K562 (cell line): ENCODE results near the gene SOX11. TPM values are rescaled to one million over a fixed set of nuclear protein-coding genes. Genes with fewer than 3 reads are reported as not detected.

Experiments used
- ATAC-seq: fragments of 200-7000 bp; cut with Tn5 transposase; 3 replicates; pipeline ENCODE4 v1.9.1; 2020; ENCODE audit warnings: moderate library complexity
- BruUV-seq: library from RNA; stranded (reverse); fragments of 400-500 nt; replicated peaks from 2 replicates; lab custom pipeline; 2021; lab: Mats Ljungman, UMichigan
- CTCF ChIA-PET: fragments of 300-600 bp; formaldehyde crosslinking; extraction: SDS; loops from one replicate; lab custom pipeline; 2021; ENCODE audit warnings: low intra/inter-chr PET ratio; lab: Yijun Ruan, JAX
- POLR2A ChIA-PET: fragments of 300-600, 350-650 bp; sonication (Branson Sonifier 250); formaldehyde crosslinking; extraction: SDS; loops from one replicate; lab custom pipeline; 2021; ENCODE audit warnings: antibody characterized with exemption, inconsistent platforms; lab: Yijun Ruan, JAX
- DNase-seq, 4 experiments: peaks; one replicate each; pipeline versions ENCODE4 v3.0.0 to v3.0.0-alpha.2; 2011 to 2018; ENCODE audit warnings: low spot score in 3 of 4, mixed read lengths in 3 of 4; ENCODE audit errors: extremely low read depth in 1 of 4
- FAIRE-seq: peaks from 2 replicates; lab custom pipeline; 2011; peaks lifted over from hg19 to GRCh38; lab: Jason Lieb, UNC
- H2AFZ ChIP-seq: 2 replicates; pipeline ENCODE4 v1.6.0; 2011; ENCODE audit warnings: low read depth, low read length, control low read depth, inconsistent platforms
- H3K27ac ChIP-seq: fragments of 200-600 bp; 3 replicates; pipeline ENCODE4 v1.8.0; 2011; ENCODE audit warnings: low read depth, mild to moderate bottlenecking, control low read depth, inconsistent platforms, low read length, moderate library complexity, mixed read lengths; ENCODE audit errors: extremely low read depth
- H3K27me3 ChIP-seq, 2 experiments: fragments of 300-600 bp in 1 of 2; 2 replicates in 1 of 2; 3 replicates in 1 of 2; pipeline versions ENCODE4 v1.6.0 to v1.8.0; 2011; ENCODE audit warnings: inconsistent platforms in 2 of 2, low read length in 2 of 2, mild to moderate bottlenecking in 1 of 2, mixed read lengths in 1 of 2, moderate library complexity in 1 of 2; ENCODE audit not compliant: control insufficient read depth in 2 of 2, insufficient read depth in 2 of 2
- H3K36me3 ChIP-seq: fragments of 300-600 bp; 3 replicates; pipeline ENCODE4 v1.8.0; 2011; ENCODE audit warnings: mild to moderate bottlenecking, low read length, inconsistent platforms; ENCODE audit not compliant: control insufficient read depth, insufficient read depth
- H3K4me1 ChIP-seq, 2 experiments: fragments of 200-600 bp in 1 of 2; replicated peaks in 1 of 2; 2 replicates in 1 of 2; 3 replicates in 1 of 2; pipeline versions ENCODE4 v1.5.1 to v1.8.0; 2011; ENCODE audit warnings: inconsistent platforms in 2 of 2, low read length in 2 of 2, mild to moderate bottlenecking in 1 of 2, mixed read lengths in 1 of 2, moderate library complexity in 1 of 2; ENCODE audit not compliant: control insufficient read depth in 2 of 2, insufficient read depth in 2 of 2
- H3K4me2 ChIP-seq: 2 replicates; pipeline ENCODE4 v1.6.1; 2011; ENCODE audit warnings: low read length, control low read depth, inconsistent platforms, mixed read lengths; ENCODE audit not compliant: insufficient read depth
- H3K4me3 ChIP-seq: fragments of 200-600 bp; sonication (generic), shearing (Covaris generic); 2 replicates; pipeline ENCODE4 v1.5.1; 2016; ENCODE audit warnings: control low read depth, inconsistent platforms
- H3K79me2 ChIP-seq: fragments of 200-600 bp; 3 replicates; pipeline ENCODE4 v1.8.0; 2011; ENCODE audit warnings: low read length, inconsistent platforms; ENCODE audit not compliant: control insufficient read depth, insufficient read depth
- H3K9ac ChIP-seq, 2 experiments: 2 replicates each; pipeline versions ENCODE4 v1.6.0 to v1.6.1; 2011; ENCODE audit warnings: low read depth in 2 of 2, low read length in 2 of 2, control low read depth in 1 of 2, inconsistent platforms in 1 of 2, mild to moderate bottlenecking in 1 of 2, mixed read lengths in 1 of 2; ENCODE audit not compliant: insufficient read depth in 1 of 2
- H3K9me1 ChIP-seq: one replicate; pipeline ENCODE4 v1.6.0; 2011; ENCODE audit warnings: inconsistent platforms, mild to moderate bottlenecking, low read length, moderate library complexity; ENCODE audit not compliant: control insufficient read depth, insufficient read depth
- H3K9me3 ChIP-seq: replicated peaks from 2 replicates; pipeline ENCODE4 v1.5.1; 2011; ENCODE audit warnings: low read depth, low read length, inconsistent platforms; ENCODE audit not compliant: control insufficient read depth, insufficient read depth
- H4K20me1 ChIP-seq: replicated peaks from 2 replicates; pipeline ENCODE4 v1.6.1; 2011; ENCODE audit warnings: low read length, inconsistent platforms, mixed read lengths; ENCODE audit not compliant: control insufficient read depth, insufficient read depth
- BACH1 ChIP-seq: fragments of 200-800 bp; sonication (Bioruptor generic); IDR thresholded peaks from 2 replicates; pipeline ENCODE4 v1.6.1; 2016; ENCODE audit warnings: missing genetic modification characterization, missing compliant biosample characterization
- CBX5 ChIP-seq: IDR thresholded peaks from 2 replicates; pipeline ENCODE4 v1.6.1; 2014; ENCODE audit warnings: low read depth, borderline replicate concordance
- PHF20 ChIP-seq: fragments of 450-650 bp; IDR thresholded peaks from 2 replicates; pipeline ENCODE4 v1.6.1; 2018; ENCODE audit not compliant: partially characterized antibody
- RBM15 ChIP-seq: fragments of 200-400 bp; formaldehyde crosslinking; IDR thresholded peaks from 2 replicates; pipeline ENCODE4 v1.6.1; 2018; ENCODE audit warnings: mild to moderate bottlenecking, low read length, moderate library complexity; ENCODE audit not compliant: insufficient read depth
- SP1 ChIP-seq: sonication (generic); formaldehyde crosslinking; IDR thresholded peaks from 2 replicates; pipeline ENCODE4 v1.8.1; 2022; ENCODE audit warnings: mild to moderate bottlenecking, missing genetic modification reagents
- TAF1 ChIP-seq: IDR thresholded peaks from 2 replicates; pipeline ENCODE4 v1.6.1; 2011; ENCODE audit warnings: mild to moderate bottlenecking, low read length, moderate library complexity; ENCODE audit not compliant: insufficient read depth, control insufficient read depth, severe bottlenecking; ENCODE audit errors: extremely low read depth
- ZBED1 ChIP-seq: IDR thresholded peaks from 2 replicates; pipeline ENCODE4 v1.6.1; 2014
- ZNF23 ChIP-seq: fragments of 250-450 bp; sonication (Bioruptor Pico); IDR thresholded peaks from 2 replicates; pipeline ENCODE4 v1.4.0; 2020; ENCODE audit warnings: mild to moderate bottlenecking
- WGBS: fragments of 100-300 bp; shearing (Covaris generic); methylation state at CpG from one replicate; pipeline ENCODE4 v1.1.6; 2016; ENCODE audit warnings: low coverage, mixed read lengths; ENCODE audit not compliant: insufficient coverage; ENCODE audit errors: missing lambda C conversion rate; 5-methylcytosine and 5-hydroxymethylcytosine counted together
- in situ Hi-C: fragments of 300-500 bp; cut with MboI; formaldehyde crosslinking; loops from 4 replicates; pipeline ENCODE4 v1.15.0; 2018; ENCODE audit warnings: inconsistent platforms, mixed read lengths
- intact Hi-C: fragments of 100-400 bp; cut with micrococcal nuclease; formaldehyde crosslinking; loops from 2 replicates; pipeline ENCODE4 v1.14.2; 2022
- polyA plus RNA-seq, 8 experiments: library from polyadenylated mRNA; depleted of rRNA in 4 of 8; stranded (reverse) in 5 of 8; unstranded in 3 of 8; fragments of >200 nt; fragmentation: Nextera tagmentation in 2 of 8; fragmentation: Illumina TruSeq in 1 of 8; extraction: Ambion mirVana in 2 of 8; extraction: Trizol in 1 of 8; gene quantifications; 2 replicates each; pipeline versions ENCODE4 v1.2.1 to v1.2.3, GENCODE V29; 2011 to 2014; ENCODE audit warnings: inconsistent platforms in 1 of 8, missing spikeins in 1 of 8
- total RNA-seq, 7 experiments: library from RNA; depleted of rRNA in 6 of 7; stranded (reverse); fragments of >200 nt in 6 of 7; fragmentation: Illumina TruSeq in 2 of 7; extraction: Trizol in 2 of 7; gene quantifications; 2 replicates each; pipeline versions ENCODE4 v1.2.1 to v1.2.3, GENCODE V29; 2011 to 2021; ENCODE audit warnings: low replicate concordance in 1 of 7
- TF ChIP-seq, protein P1 (sequence below): fragments of 450-650 bp; formaldehyde crosslinking; IDR thresholded peaks from 2 replicates; pipeline ENCODE4 v1.4.0; 2020; ENCODE audit warnings: mild to moderate bottlenecking, moderate library complexity
- TF ChIP-seq, protein P2 (sequence below): fragments of 450-650 bp; formaldehyde crosslinking; IDR thresholded peaks from 2 replicates; pipeline ENCODE4 v1.4.0; 2020; ENCODE audit warnings: mild to moderate bottlenecking, moderate library complexity

The SOX11 gene
- total and polyA plus RNA-seq, 9 of the 15 experiments (the other 6 are each of a cell fraction or from before 2014, with no cell fraction given), result 0.02 TPM; not detected in 8

GRCh38 chr2:5660591-5660990 lies 31.6 kb upstream of the SOX11 start:
- intact Hi-C loops (no loop called here), in situ Hi-C loops (no loop called here)
- no peak overlapping the region for H3K4me3 ChIP-seq
- H3K4me1 ChIP-seq, result no peaks in the 10 kb centered on the region
- no peak overlapping the region for H3K4me2 ChIP-seq
- H3K79me2 ChIP-seq, result no peaks in the 10 kb centered on the region
- H3K27ac ChIP-seq, result no peak overlapping the region
- ATAC-seq (no peak), DNase-seq (no peak), FAIRE-seq (no peak)
- H2AFZ ChIP-seq, result no peak overlapping the region
- no peaks in the 10 kb centered on the region for H3K9me1 ChIP-seq
- no peaks in the 10 kb centered on the region for H4K20me1 ChIP-seq
- ChIA-PET CTCF (no interaction called here), POLR2A (no interaction called here)
- no peaks in the 10 kb centered on the region for H3K36me3 ChIP-seq
- WGBS, result 2% methylated on average over 3 of the region's 3 CpGs
- H3K9me3 ChIP-seq, result no peaks in the 10 kb centered on the region
- no peaks in the 10 kb centered on the region for H3K27me3 ChIP-seq
- no peak overlapping the region for H3K9ac ChIP-seq
- no TSS peak for BruUV-seq
- TF ChIP-seq, protein P1, sequence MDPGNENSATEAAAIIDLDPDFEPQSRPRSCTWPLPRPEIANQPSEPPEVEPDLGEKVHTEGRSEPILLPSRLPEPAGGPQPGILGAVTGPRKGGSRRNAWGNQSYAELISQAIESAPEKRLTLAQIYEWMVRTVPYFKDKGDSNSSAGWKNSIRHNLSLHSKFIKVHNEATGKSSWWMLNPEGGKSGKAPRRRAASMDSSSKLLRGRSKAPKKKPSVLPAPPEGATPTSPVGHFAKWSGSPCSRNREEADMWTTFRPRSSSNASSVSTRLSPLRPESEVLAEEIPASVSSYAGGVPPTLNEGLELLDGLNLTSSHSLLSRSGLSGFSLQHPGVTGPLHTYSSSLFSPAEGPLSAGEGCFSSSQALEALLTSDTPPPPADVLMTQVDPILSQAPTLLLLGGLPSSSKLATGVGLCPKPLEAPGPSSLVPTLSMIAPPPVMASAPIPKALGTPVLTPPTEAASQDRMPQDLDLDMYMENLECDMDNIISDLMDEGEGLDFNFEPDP (CRISPR knock-in tag), result no peak

GRCh38 chr2:5661362-5661761 lies 30.8 kb upstream of the SOX11 start:
- no peak for ATAC-seq
- Histone ChIP-seq H3K27me3 (no peaks in the 10 kb centered on the region), H2AFZ (no peak overlapping the region), H3K27ac (no peak overlapping the region), H3K4me2 (no peak overlapping the region), H3K9ac (no peak overlapping the region), H3K9me1 (no peaks in the 10 kb centered on the region), H3K9me3 (no peaks in the 10 kb centered on the region), H3K79me2 (no peaks in the 10 kb centered on the region), H3K4me3 (no peak overlapping the region)
- no peak for FAIRE-seq
- BruUV-seq, result no TSS peak
- WGBS, result 2% methylated on average over 5 of the region's 5 CpGs
- CTCF ChIA-PET, result no interaction called here
- intact Hi-C loops, result no loop called here
- in situ Hi-C loops, result no loop called here
- no peak for DNase-seq
- TF ChIP-seq SP1, result no peak
- TF ChIP-seq BACH1 (tag), result no peak
- TF ChIP-seq TAF1, result no peak
- TF ChIP-seq ZBED1, result no peak
- no peak for TF ChIP-seq RBM15
- TF ChIP-seq, protein P2, sequence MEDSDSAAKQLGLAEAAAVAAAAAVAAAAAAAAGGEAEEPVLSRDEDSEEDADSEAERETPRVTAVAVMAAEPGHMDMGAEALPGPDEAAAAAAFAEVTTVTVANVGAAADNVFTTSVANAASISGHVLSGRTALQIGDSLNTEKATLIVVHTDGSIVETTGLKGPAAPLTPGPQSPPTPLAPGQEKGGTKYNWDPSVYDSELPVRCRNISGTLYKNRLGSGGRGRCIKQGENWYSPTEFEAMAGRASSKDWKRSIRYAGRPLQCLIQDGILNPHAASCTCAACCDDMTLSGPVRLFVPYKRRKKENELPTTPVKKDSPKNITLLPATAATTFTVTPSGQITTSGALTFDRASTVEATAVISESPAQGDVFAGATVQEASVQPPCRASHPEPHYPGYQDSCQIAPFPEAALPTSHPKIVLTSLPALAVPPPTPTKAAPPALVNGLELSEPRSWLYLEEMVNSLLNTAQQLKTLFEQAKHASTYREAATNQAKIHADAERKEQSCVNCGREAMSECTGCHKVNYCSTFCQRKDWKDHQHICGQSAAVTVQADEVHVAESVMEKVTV, result no peak
- no peak for TF ChIP-seq CBX5
- no peak for TF ChIP-seq ZNF23
- TF ChIP-seq PHF20, result no peak
- TF ChIP-seq, all 486 proteins: peak for 0
- H3K36me3 ChIP-seq, result no peaks in the 10 kb centered on the region
- H4K20me1 ChIP-seq, result no peaks in the 10 kb centered on the region
- POLR2A ChIA-PET, result no interaction called here
- H3K4me1 ChIP-seq, result no peaks in the 10 kb centered on the region
